SK-N-SH (cell line): ENCODE measurements around the gene ALAD. TPM values are rescaled to one million over a fixed set of nuclear protein-coding genes. Genes with fewer than 3 reads are reported as not detected.

Source experiments
- CTCF ChIA-PET: fragments of 300-600, 350-600 bp; formaldehyde crosslinking; extraction: SDS; loops from one replicate; lab custom pipeline; 2021; lab: Yijun Ruan, JAX
- POLR2A ChIA-PET: fragments of 350-600 bp; sonication (Branson Sonifier 250); formaldehyde crosslinking; extraction: SDS; loops from one replicate; lab custom pipeline; 2020; ENCODE audit warnings: antibody characterized with exemption, inconsistent platforms; lab: Yijun Ruan, JAX
- DNase-seq: peaks from one replicate; pipeline ENCODE4 v3.0.0; 2012
- H2AFZ ChIP-seq: fragments of 200-600 bp; sonication (generic); 2 replicates; pipeline ENCODE4 v1.8.1; 2016; ENCODE audit warnings: antibody characterized with exemption, mild to moderate bottlenecking, low read depth
- H3F3A ChIP-seq: fragments of 200-600 bp; sonication (generic); replicated peaks from 2 replicates; pipeline ENCODE3; 2016; ENCODE audit warnings: antibody characterized with exemption, mild to moderate bottlenecking; ENCODE audit not compliant: insufficient read depth
- H3K27ac ChIP-seq, 2 experiments: fragments of 200-500 bp in 1 of 2; fragments of 200-600 bp in 1 of 2; sonication (Bioruptor generic) in 1 of 2; sonication (generic), shearing (Covaris generic) in 1 of 2; 2 replicates each; pipeline versions ENCODE4 v1.5.1 to v1.6.1; 2014 to 2016; ENCODE audit warnings: low read depth in 2 of 2, inconsistent platforms in 1 of 2, low read length in 1 of 2, mild to moderate bottlenecking in 1 of 2, mixed read lengths in 1 of 2
- H3K27me3 ChIP-seq: fragments of 200-600 bp; sonication (generic), shearing (Covaris generic); 2 replicates; pipeline ENCODE4 v1.6.1; 2016; ENCODE audit warnings: mixed run types; ENCODE audit not compliant: insufficient read depth
- H3K36me3 ChIP-seq, 2 experiments: fragments of 200-500 bp in 1 of 2; fragments of 200-600 bp in 1 of 2; sonication (Bioruptor generic) in 1 of 2; sonication (generic) in 1 of 2; replicated peaks in 1 of 2; 2 replicates each; pipeline versions ENCODE3 to v1.5.1; 2014 to 2016; ENCODE audit warnings: low read length in 1 of 2, mild to moderate bottlenecking in 1 of 2; ENCODE audit not compliant: insufficient read depth in 2 of 2, control insufficient read depth in 1 of 2
- H3K4me1 ChIP-seq, 2 experiments: fragments of 200-500 bp in 1 of 2; fragments of 200-600 bp in 1 of 2; sonication (Bioruptor generic) in 1 of 2; sonication (generic), shearing (Covaris generic) in 1 of 2; 2 replicates each; pipeline versions ENCODE4 v1.5.1 to v1.6.1; 2014 to 2016; ENCODE audit warnings: low read depth in 1 of 2, low read length in 1 of 2, mixed run types in 1 of 2; ENCODE audit not compliant: insufficient read depth in 2 of 2, control insufficient read depth in 1 of 2
- H3K4me2 ChIP-seq: fragments of 200-600 bp; sonication (generic), shearing (Covaris generic); 2 replicates; pipeline ENCODE4 v1.6.1; 2017; ENCODE audit warnings: mixed run types
- H3K4me3 ChIP-seq, 2 experiments: fragments of 200-500 bp in 1 of 2; fragments of 200-600 bp in 1 of 2; sonication (Bioruptor generic) in 1 of 2; sonication (generic), shearing (Covaris generic) in 1 of 2; 2 replicates each; pipeline versions ENCODE4 v1.5.1 to v1.8.1; 2014 to 2016; ENCODE audit warnings: low read depth in 2 of 2, inconsistent platforms in 1 of 2, low read length in 1 of 2, mild to moderate bottlenecking in 1 of 2, mixed read lengths in 1 of 2, moderate library complexity in 1 of 2
- H3K79me2 ChIP-seq: fragments of 200-600 bp; sonication (generic); 2 replicates; pipeline ENCODE4 v1.8.1; 2017; ENCODE audit warnings: mild to moderate bottlenecking; ENCODE audit not compliant: insufficient read depth
- H3K9ac ChIP-seq: fragments of 200-600 bp; sonication (generic); 2 replicates; pipeline ENCODE4 v1.6.1; 2017; ENCODE audit warnings: mixed run types
- H3K9me2 ChIP-seq: fragments of 200-600 bp; sonication (generic); 2 replicates; pipeline ENCODE4 v1.6.1; 2017; ENCODE audit warnings: mixed run types
- H3K9me3 ChIP-seq: fragments of 200-600 bp; sonication (generic); 2 replicates; pipeline ENCODE4 v1.6.1; 2017; ENCODE audit warnings: mixed run types, mild to moderate bottlenecking, moderate library complexity
- H4K20me1 ChIP-seq: fragments of 200-600 bp; sonication (generic); 2 replicates; pipeline ENCODE4 v1.6.1; 2017; ENCODE audit warnings: mild to moderate bottlenecking, mixed run types; ENCODE audit not compliant: insufficient read depth
- CHD2 ChIP-seq: fragments of 150-350 bp; IDR thresholded peaks from 2 replicates; pipeline ENCODE4 v1.6.1; 2018; ENCODE audit warnings: low read length; ENCODE audit not compliant: partially characterized antibody
- CTCF ChIP-seq: fragments of 200-600 bp; sonication (generic); IDR thresholded peaks from 2 replicates; pipeline ENCODE4 v1.6.1; 2017; ENCODE audit warnings: antibody characterized with exemption, mild to moderate bottlenecking, moderate library complexity
- EP300 ChIP-seq, 2 experiments: IDR thresholded peaks; 2 replicates each; pipeline versions ENCODE4 v1.4.0 to v1.6.1; 2012; ENCODE audit warnings: borderline replicate concordance in 1 of 2, low read depth in 1 of 2, low read length in 1 of 2
- FOXM1 ChIP-seq: IDR thresholded peaks from 2 replicates; pipeline ENCODE4 v1.4.0; 2012; ENCODE audit warnings: low read depth, mild to moderate bottlenecking
- GABPA ChIP-seq: IDR thresholded peaks from 2 replicates; pipeline ENCODE4 v1.4.0; 2012; ENCODE audit warnings: low read depth, mild to moderate bottlenecking
- GATA2 ChIP-seq: sonication (generic); formaldehyde crosslinking; IDR thresholded peaks from 2 replicates; pipeline ENCODE4 v1.5.0; 2020; ENCODE audit warnings: mild to moderate bottlenecking, missing genetic modification reagents
- MEF2A ChIP-seq: IDR thresholded peaks from 2 replicates; pipeline ENCODE4 v1.4.0; 2012; ENCODE audit warnings: low read depth, borderline replicate concordance
- RCOR1 ChIP-seq: fragments of 150-350 bp; IDR thresholded peaks from 2 replicates; pipeline ENCODE4 v1.6.1; 2017; ENCODE audit warnings: antibody characterized with exemption, low read length
- USF2 ChIP-seq: fragments of 150-350 bp; IDR thresholded peaks from 2 replicates; pipeline ENCODE4 v1.6.1; 2017; ENCODE audit warnings: antibody characterized with exemption, low read length, low read depth, borderline replicate concordance
- WGBS: methylation state at CpG from one replicate; pipeline ENCODE4 v1.1.6; 2017; ENCODE audit warnings: low lambda C conversion rate; 5-methylcytosine and 5-hydroxymethylcytosine counted together
- polyA plus RNA-seq, 3 experiments: library from polyadenylated mRNA; depleted of rRNA; stranded (reverse); fragments of >200 nt; gene quantifications; 2 replicates each; pipeline ENCODE4 v1.2.3, GENCODE V29; 2012
- TF ChIP-seq, protein P1 (sequence below): IDR thresholded peaks from 2 replicates; pipeline ENCODE4 v1.4.0; 2012; ENCODE audit warnings: low read depth, borderline replicate concordance
- TF ChIP-seq, protein P2 (sequence below): IDR thresholded peaks from 2 replicates; pipeline ENCODE4 v1.4.0; 2012; ENCODE audit warnings: low read depth, borderline replicate concordance
- TF ChIP-seq, protein P3 (sequence below): IDR thresholded peaks from 2 replicates; pipeline ENCODE4 v1.6.1; 2012; ENCODE audit warnings: mild to moderate bottlenecking, low read depth, low read length, moderate library complexity

The ALAD gene
- polyA plus RNA-seq, 1 of the 3 experiments (the other 2 are of a cell fraction) = 10.7 TPM

DNA sequence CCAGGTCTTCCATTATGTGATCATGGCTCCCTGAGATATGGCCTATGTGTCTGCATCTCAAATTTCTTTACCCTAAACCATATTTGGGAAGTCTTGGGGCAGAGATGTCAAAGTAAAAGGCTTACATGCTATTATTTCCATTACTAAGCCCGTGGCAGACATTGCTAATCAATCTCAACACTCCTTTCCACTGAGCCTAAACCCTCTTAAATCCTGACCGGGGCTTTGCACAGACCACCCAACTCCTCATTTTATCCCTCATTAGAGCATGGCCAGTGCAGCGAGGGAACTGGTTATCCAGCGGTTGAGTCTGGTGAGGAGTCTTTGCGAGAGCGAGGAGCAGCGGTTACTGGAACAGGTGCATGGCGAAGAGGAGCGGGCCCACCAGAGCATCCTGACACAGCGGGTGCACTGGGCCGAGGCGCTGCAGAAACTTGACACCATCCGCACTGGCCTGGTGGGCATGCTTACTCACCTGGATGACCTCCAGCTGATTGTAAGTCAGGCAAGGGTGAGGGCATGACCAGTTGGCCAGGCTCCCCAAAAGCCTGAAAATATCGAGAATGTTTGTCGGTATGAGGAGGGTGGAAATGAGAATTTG, 40.7 kb downstream of the ALAD start:
- Histone ChIP-seq H4K20me1 (no peaks in the 10 kb centered on the region), H3K79me2 (no peaks in the 10 kb centered on the region), H3F3A (peaks cover 10% of the 10 kb centered on the region), H3K9me3 (no peaks in the 10 kb centered on the region), H3K9me2 (no peaks in the 10 kb centered on the region), H3K4me1 (peaks cover 0 to 8% of the 10 kb centered on the region in 2 experiments; a peak in 2 of 4 replicates), H2AFZ (no peak overlapping the region), H3K27ac (no peak overlapping the region), H3K4me3 (no peak overlapping the region), H3K27me3 (no peaks in the 10 kb centered on the region; the same call in 1 of the 2 replicates), H3K4me2 (no peak overlapping the region), H3K36me3 (no peaks in the 10 kb centered on the region), H3K9ac (no peak overlapping the region)
- POLR2A ChIA-PET = interaction anchor here (1.0 kb wide), 1 partner anchor 20 kb away, joined by 3 read pairs; the partner anchor contains the start of gene WDR31
- 84% methylated on average over 14 of the region's 15 CpGs for WGBS
- CTCF ChIA-PET = no interaction called here
- TF ChIP-seq CTCF (no peak), RCOR1 (no peak), FOXM1 (no peak), CHD2 (no peak), EP300 (IDR thresholded peaks at IDR 0.05; ENCODE audit: borderline replicate concordance in 1 of 2, low read depth in 1 of 2, low read length in 1 of 2) (no peak), GABPA (no peak), MEF2A (no peak), USF2 (no peak)
- TF ChIP-seq, protein P1, sequence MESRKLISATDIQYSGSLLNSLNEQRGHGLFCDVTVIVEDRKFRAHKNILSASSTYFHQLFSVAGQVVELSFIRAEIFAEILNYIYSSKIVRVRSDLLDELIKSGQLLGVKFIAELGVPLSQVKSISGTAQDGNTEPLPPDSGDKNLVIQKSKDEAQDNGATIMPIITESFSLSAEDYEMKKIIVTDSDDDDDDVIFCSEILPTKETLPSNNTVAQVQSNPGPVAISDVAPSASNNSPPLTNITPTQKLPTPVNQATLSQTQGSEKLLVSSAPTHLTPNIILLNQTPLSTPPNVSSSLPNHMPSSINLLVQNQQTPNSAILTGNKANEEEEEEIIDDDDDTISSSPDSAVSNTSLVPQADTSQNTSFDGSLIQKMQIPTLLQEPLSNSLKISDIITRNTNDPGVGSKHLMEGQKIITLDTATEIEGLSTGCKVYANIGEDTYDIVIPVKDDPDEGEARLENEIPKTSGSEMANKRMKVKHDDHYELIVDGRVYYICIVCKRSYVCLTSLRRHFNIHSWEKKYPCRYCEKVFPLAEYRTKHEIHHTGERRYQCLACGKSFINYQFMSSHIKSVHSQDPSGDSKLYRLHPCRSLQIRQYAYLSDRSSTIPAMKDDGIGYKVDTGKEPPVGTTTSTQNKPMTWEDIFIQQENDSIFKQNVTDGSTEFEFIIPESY = no peak
- DNase-seq = no peak

DNA sequence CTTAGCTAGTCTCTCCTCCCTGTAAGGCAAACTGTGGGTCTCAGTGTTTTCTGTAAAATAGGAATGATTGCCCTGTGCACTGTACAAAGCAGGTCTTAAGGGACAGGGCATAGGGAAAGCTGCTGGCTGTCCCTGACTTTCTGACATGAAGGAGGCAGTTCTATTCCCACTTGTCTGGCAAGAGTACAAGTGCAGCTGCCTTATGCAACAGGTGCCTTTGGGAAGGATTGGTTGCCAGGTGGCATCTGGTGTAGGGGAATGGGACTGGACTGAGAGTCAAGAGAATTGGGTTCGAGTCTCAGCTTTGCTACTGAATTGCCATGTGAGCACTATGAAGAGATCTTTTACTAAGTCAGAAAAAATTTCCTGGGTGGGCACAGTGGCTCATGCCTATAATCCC, 41.7 kb downstream of the ALAD start:
- no peak for DNase-seq
- Histone ChIP-seq H3K4me2 (no peak overlapping the region), H3K9ac (no peak overlapping the region), H3K27ac (no peak overlapping the region), H2AFZ (no peak overlapping the region), H3K27me3 (peaks cover 3% of the 10 kb centered on the region; the same call in 1 of the 2 replicates), H3K79me2 (no peaks in the 10 kb centered on the region), H3K4me1 (peaks cover 0 to 8% of the 10 kb centered on the region in 2 experiments; a peak in 1 of 4 replicates), H3K9me2 (no peaks in the 10 kb centered on the region), H3F3A (peaks cover 10% of the 10 kb centered on the region), H3K36me3 (no peaks in the 10 kb centered on the region), H3K9me3 (no peaks in the 10 kb centered on the region), H4K20me1 (no peaks in the 10 kb centered on the region), H3K4me3 (no peak overlapping the region)
- 33% methylated on average over 1 of the region's 1 CpG for WGBS
- POLR2A ChIA-PET = no interaction called here
- CTCF ChIA-PET = interaction anchor here (0.7 to 1.4 kb wide), 2 partner anchors 22 to 49 kb away, joined by 3 read pairs; no protein-coding TSS in a partner anchor
- TF ChIP-seq, protein P2, sequence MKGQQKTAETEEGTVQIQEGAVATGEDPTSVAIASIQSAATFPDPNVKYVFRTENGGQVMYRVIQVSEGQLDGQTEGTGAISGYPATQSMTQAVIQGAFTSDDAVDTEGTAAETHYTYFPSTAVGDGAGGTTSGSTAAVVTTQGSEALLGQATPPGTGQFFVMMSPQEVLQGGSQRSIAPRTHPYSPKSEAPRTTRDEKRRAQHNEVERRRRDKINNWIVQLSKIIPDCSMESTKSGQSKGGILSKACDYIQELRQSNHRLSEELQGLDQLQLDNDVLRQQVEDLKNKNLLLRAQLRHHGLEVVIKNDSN = no peak
- no peak for TF ChIP-seq GATA2 (CRISPR knock-in tag)
- TF ChIP-seq, protein P3, sequence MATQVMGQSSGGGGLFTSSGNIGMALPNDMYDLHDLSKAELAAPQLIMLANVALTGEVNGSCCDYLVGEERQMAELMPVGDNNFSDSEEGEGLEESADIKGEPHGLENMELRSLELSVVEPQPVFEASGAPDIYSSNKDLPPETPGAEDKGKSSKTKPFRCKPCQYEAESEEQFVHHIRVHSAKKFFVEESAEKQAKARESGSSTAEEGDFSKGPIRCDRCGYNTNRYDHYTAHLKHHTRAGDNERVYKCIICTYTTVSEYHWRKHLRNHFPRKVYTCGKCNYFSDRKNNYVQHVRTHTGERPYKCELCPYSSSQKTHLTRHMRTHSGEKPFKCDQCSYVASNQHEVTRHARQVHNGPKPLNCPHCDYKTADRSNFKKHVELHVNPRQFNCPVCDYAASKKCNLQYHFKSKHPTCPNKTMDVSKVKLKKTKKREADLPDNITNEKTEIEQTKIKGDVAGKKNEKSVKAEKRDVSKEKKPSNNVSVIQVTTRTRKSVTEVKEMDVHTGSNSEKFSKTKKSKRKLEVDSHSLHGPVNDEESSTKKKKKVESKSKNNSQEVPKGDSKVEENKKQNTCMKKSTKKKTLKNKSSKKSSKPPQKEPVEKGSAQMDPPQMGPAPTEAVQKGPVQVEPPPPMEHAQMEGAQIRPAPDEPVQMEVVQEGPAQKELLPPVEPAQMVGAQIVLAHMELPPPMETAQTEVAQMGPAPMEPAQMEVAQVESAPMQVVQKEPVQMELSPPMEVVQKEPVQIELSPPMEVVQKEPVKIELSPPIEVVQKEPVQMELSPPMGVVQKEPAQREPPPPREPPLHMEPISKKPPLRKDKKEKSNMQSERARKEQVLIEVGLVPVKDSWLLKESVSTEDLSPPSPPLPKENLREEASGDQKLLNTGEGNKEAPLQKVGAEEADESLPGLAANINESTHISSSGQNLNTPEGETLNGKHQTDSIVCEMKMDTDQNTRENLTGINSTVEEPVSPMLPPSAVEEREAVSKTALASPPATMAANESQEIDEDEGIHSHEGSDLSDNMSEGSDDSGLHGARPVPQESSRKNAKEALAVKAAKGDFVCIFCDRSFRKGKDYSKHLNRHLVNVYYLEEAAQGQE = no peak
- no peak for TF ChIP-seq USF2
- TF ChIP-seq RCOR1 = no peak
